GM12801 (cell line): Measurements from ENCODE around the gene C12orf43.

Experiments
- CTCF ChIP-seq: IDR thresholded peaks from one replicate; pipeline ENCODE4 v1.5.1; 2011; ENCODE audit warnings: control low read depth; ENCODE audit not compliant: insufficient read length; ENCODE audit errors: extremely low read depth

Gene C12orf43

GRCh38 chr12:120984351-120984898 lies 31.9 kb downstream of the C12orf43 start:
- no peak for TF ChIP-seq CTCF

DNA sequence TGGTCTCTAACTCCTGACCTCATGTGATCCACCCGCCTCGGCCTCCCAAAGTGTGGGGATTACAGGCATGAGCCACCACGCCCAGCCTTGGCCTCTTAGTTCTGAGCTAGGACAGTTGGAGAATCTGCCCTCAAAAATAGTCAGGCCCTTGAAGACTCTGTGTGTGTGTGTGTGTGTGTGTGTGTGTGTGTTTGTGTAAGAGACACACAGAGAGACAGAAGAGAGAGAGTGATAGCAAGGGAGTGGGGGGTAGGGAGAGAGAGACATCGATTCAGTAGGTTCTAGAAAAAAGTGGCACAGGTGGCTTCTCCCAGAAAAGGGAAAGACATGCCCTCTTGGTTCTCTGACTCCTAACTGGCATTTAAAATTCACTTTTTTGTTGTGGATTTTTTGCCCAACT lies 32.5 kb downstream of the C12orf43 start:
- TF ChIP-seq CTCF = no peak

DNA sequence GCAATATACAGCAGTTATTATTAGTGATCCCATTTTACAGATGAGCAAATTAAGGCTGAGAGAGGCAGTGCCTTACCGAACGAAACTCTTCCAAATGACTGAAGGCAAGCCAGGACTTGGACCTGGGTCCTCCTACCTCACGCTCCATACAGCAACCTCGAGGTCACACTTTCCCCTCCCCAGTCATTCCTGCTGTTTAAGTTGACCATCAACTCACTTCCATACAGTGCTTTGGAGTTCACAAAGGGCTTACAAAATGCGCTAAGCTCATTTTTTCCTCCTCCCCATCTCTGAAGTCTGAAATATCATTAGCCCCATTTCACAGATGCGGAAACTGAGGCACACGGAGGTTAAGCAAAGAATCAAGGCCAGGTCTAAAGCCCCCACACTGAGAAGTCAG lies 33.6 kb downstream of the C12orf43 start:
- TF ChIP-seq CTCF = no peak

GRCh38 chr12:120981407-120981941 lies 34.8 kb downstream of the C12orf43 start:
- TF ChIP-seq CTCF = no peak

DNA sequence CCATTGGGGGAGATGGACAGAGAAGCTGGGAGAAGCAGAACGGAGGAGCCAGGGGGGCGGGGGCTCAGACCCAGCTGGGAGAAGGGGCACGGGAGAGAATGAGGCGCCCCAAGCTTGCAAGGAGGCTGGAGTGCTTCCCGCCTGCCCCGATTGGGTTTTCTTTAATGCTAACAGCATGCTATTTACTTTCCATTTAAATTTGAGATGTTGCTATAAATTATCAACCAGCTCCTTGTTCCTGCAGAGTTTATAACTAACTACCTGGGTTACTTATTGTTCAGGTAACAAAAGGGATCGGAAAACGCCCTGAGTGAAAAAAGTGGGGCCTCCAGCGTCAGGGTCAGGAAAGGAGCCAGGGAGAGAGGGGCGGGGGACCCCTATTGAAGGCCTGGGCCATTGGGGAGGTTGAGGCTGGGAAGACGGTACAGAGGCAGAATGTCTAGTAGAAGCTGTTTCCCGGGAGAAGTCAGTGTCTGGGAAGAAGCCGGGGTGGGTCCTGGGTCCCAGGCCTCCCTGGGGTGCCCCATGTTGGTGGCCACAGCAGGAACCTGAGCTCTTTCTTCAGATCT lies 35.4 kb downstream of the C12orf43 start:
- no peak for TF ChIP-seq CTCF

DNA sequence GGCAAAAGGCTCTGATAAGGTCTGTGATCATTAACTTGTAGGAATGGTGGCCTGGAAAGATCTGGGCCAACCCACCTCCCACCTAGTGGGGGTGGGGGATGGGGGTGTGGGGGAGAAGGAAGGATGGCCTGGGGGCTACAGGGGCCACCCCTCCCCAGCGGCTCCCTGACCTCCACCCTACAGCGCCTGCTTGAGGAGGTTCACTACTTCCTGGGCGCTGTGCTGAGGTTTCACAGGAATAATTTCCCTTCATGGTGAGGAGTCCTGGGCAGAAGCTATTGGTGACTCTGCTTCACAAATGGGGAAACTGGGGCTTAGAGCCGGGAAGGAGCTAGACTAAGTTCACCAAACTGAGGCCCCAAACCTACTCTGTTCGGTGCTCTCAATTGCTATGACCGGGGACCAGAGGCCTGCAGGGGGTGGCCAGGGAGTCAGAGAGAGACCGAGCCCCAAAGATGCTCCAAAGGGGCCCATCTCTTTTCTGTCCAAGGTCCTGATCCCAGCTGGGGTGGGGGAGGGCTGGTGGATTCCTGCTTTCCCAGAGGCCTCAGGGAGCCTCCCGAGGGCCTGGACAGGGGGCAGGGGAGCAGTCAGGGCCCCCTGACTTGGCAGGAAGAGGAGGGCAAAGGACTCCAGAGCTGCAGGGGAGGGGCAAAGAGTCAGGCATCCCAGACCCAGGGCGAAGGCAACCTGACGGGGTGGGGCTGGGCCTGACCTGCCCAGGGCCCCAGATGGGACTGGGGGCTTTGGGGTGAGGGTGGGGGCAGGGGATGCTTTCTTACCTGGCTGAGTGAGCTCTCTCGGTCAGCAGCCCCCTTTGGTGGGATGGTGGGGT lies 36.2 kb downstream of the C12orf43 start:
- TF ChIP-seq CTCF = no peak

DNA sequence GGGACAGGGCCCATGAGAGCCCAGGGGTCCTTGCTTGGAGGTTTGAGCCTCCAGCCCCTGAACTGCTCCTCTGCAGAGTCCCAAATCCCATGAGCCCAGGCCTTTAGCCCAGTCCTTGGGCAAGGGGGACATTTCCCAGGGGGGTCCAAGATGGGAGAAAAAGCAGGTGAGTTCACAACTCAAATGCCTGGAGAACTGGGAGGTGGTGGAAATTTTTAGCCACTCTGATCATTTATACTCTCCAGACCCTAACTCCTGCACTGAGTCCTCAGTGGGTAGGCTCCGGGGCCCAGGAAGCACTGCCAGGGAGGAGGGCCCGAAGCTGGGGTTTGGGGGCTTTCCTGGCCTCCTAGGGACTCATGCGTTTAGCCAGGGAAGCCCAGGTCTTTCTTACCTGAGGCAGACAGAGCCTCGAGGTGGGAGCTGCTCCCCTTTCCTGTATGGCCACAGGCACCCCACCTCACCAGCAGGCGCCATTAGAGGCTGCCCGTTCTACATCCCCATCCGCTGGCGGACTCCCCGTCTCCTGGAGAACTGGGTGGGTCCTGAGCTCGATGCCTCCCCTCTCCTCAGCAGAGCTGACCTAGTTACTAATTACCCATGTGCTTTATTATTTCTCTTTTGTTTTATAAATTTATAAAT lies 36.9 kb downstream of the C12orf43 start:
- TF ChIP-seq CTCF = no peak
